NCI-H446 (cell line): ENCODE results near the gene DHX34.
A peak's percentile ranks its signal among the peaks of the same experiment; 100 is the strongest.
"Not testable (repeated sequence)": the region's sequence is repeated elsewhere in the genome, so short reads cannot be mapped to it uniquely, and the experiment has no call there.

Source experiments
- DNase-seq, 2 experiments: peaks; one replicate each; lab custom pipeline; 2025; lab: John Stamatoyannopoulos, UW

DHX34 gene, protein sequence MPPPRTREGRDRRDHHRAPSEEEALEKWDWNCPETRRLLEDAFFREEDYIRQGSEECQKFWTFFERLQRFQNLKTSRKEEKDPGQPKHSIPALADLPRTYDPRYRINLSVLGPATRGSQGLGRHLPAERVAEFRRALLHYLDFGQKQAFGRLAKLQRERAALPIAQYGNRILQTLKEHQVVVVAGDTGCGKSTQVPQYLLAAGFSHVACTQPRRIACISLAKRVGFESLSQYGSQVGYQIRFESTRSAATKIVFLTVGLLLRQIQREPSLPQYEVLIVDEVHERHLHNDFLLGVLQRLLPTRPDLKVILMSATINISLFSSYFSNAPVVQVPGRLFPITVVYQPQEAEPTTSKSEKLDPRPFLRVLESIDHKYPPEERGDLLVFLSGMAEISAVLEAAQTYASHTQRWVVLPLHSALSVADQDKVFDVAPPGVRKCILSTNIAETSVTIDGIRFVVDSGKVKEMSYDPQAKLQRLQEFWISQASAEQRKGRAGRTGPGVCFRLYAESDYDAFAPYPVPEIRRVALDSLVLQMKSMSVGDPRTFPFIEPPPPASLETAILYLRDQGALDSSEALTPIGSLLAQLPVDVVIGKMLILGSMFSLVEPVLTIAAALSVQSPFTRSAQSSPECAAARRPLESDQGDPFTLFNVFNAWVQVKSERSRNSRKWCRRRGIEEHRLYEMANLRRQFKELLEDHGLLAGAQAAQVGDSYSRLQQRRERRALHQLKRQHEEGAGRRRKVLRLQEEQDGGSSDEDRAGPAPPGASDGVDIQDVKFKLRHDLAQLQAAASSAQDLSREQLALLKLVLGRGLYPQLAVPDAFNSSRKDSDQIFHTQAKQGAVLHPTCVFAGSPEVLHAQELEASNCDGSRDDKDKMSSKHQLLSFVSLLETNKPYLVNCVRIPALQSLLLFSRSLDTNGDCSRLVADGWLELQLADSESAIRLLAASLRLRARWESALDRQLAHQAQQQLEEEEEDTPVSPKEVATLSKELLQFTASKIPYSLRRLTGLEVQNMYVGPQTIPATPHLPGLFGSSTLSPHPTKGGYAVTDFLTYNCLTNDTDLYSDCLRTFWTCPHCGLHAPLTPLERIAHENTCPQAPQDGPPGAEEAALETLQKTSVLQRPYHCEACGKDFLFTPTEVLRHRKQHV

GRCh38 chr19:47348819-47349795 is at the start of gene DHX34:
TSS of gene DHX34 (plus strand) at chr19:47349315. CDS start at chr19:47353031, 3,716 bp downstream.
- peak; percentile 96 to 100 for DNase-seq

DNA sequence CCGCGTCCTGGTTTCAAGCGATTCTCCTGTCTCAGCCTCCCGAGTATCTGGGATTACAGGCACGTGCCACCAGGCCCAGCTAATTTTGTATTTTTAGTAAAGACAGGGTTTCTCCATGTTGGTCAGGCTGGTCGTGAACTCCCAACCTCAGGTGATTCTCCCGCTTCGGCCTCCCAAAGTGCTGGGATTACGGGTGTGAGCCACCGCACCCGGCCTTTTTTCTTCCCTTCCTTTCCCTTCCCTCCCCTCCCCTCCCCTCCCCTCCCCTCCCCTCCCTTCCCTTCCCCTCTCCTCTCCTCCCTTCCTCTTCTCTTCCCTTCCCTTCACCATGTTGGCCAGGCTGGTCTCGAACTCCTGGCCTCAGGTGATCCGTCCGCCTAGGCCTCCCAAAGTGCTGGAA is 48.2 kb upstream of the DHX34 start:
- DNase-seq, result not testable (repeated sequence)

- no peak for DNase-seq
Measured at GRCh38 chr19:47302249-47302648, 46.9 kb upstream of the DHX34 start.

- no peak for DNase-seq
Measured at GRCh38 chr19:47303966-47304365, 45.1 kb upstream of the DHX34 start.

DNA sequence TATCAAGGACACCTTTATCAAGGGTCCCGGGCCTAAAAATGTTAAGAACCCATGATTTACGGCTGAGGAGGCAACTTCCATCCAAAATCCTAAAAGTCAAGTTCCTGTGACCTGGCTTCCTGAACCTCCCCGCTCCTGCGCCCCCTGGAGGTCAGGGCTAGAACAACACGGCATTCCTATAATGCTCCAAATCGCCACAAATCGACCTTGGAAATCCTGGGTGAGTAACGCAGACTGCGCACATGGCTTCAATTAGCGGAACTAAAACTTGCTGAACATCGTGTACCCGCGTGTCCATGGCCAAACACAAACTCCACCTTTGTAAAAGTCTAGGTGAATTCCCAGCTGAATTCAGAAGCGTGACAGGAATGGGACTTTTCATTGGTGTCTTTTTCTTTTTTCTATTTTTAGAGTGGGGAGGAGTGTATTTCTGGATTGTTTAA is 43.8 kb upstream of the DHX34 start:
- peak; percentile 61 to 80 for DNase-seq

GRCh38 chr19:47306303-47306702 is 42.8 kb upstream of the DHX34 start:
- DNase-seq, result no peak

- DNase-seq, result peak in 1 of 2 experiments; percentile 13
Measured at GRCh38 chr19:47309038-47309437, 40.1 kb upstream of the DHX34 start.

- no peak for DNase-seq
Measured at GRCh38 chr19:47309608-47310007, 39.5 kb upstream of the DHX34 start, which contains the start of gene C5AR1. TSS of gene C5AR1 (plus strand) at chr19:47309861. CDS start at chr19:47309896, 35 bp downstream.

GRCh38 chr19:47310323-47310722 is 38.8 kb upstream of the DHX34 start:
- no peak for DNase-seq

GRCh38 chr19:47310819-47311218 is 38.3 kb upstream of the DHX34 start:
- peak in 1 of 2 experiments; percentile 25 for DNase-seq

DNA sequence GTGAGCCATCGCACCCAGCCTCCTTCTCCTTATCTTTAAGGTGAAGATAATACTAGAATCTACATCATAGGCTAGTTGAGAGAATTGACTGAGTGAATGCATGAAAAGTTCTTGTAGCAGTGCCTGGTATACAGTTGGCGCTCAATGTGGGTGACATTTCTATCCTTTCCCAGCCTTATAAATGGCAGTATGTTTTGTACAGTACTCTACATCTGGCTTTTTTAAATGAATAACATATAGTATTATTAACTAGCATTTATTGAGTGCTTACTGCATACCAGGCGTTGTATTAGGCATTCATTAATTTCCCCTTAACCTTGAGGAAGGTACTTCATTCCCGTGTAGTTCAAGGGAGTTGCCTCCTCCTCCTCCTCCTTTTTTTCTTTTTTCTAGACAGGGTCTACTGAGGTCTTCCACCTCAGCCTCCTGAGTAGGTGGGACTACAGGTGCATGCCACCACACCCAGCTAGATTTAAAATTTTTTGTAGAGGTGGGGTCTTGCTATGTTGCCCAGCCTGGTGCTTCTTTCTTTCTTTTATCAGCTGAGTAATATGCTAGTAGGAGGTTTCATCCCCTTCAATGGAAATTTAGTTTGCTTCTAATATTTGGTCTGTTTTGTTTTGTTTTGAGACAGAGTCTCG is 36.6 kb upstream of the DHX34 start:
- no peak for DNase-seq

- no peak for DNase-seq
Measured at GRCh38 chr19:47313754-47314295, 35.3 kb upstream of the DHX34 start.

DNA sequence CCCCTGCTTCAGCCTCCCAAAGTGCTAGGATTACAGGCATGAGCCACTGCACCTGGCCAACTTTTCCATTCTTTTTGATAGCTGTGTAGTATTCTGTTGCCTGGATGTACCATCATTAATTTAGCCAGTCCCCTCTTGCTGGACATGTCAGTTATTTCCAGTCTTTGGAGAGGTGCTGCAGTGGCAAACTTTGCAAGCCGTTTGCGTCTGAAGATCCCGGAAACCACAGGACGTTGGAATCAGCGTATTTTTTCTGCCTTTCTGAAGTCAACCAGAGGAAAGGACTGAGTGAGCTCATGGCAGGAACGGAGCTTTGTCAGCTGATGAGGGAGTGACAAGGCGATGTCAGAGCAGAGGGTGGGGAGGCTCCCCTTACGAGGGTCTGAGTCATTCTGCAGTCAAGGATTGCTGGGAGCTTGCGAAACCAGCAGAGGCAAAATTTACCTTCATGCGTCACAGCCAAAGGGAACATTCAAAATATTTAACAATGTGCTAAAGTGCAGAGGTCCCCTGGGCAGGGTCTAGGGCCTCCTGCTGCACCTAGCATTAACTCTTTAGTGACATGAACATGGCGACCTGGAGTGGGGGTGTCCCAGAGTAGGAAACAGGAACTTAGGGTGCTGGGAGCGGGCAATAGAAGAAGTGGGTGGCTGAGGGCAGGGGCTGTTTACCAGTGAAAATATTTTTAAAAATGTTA is 33.8 kb upstream of the DHX34 start:
- no peak for DNase-seq

DNA sequence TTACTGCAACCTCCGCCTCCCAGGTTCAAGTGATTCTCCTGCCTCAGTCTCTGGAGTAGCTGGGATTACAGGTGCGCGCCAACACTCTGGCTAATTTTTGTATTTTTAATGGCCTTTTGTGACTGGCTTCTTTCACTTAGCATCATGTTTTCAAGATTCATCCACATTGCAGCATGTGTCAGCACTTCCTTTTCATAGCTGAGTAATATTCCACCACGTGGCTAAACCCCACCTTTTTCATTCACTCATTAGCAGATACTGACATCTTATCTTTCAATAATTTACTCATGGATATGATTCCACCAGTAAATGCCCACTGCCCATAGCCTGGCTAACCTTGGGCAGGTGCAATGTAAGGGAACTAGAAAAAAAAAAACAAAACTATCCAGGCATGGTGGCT is 32.6 kb upstream of the DHX34 start:
- DNase-seq, result no peak

DNA sequence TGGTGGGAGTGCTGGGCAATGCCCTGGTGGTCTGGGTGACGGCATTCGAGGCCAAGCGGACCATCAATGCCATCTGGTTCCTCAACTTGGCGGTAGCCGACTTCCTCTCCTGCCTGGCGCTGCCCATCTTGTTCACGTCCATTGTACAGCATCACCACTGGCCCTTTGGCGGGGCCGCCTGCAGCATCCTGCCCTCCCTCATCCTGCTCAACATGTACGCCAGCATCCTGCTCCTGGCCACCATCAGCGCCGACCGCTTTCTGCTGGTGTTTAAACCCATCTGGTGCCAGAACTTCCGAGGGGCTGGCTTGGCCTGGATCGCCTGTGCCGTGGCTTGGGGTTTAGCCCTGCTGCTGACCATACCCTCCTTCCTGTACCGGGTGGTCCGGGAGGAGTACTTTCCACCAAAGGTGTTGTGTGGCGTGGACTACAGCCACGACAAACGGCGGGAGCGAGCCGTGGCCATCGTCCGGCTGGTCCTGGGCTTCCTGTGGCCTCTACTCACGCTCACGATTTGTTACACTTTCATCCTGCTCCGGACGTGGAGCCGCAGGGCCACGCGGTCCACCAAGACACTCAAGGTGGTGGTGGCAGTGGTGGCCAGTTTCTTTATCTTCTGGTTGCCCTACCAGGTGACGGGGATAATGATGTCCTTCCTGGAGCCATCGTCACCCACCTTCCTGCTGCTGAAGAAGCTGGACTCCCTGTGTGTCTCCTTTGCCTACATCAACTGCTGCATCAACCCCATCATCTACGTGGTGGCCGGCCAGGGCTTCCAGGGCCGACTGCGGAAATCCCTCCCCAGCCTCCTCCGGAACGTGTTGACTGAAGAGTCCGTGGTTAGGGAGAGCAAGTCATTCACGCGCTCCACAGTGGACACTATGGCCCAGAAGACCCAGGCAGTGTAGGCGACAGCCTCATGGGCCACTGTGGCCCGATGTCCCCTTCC is 28.9 kb upstream of the DHX34 start:
- no peak for DNase-seq

GRCh38 chr19:47321630-47322029 is 27.5 kb upstream of the DHX34 start:
- DNase-seq, result no peak

- no peak for DNase-seq
Measured at GRCh38 chr19:47322058-47322457, 27.1 kb upstream of the DHX34 start.

- DNase-seq, result no peak
Measured at GRCh38 chr19:47323409-47323808, 25.7 kb upstream of the DHX34 start.
